Karpas-422 (cell line): Measurements from ENCODE around the gene WDR54. TPM values are rescaled to one million over a fixed set of nuclear protein-coding genes. Genes with fewer than 3 reads are reported as not detected.
"Not testable (repeated sequence)": the region's sequence is repeated elsewhere in the genome, so short reads cannot be mapped to it uniquely, and the experiment has no call there.

Experiments used
- DNase-seq: peaks from one replicate; pipeline ENCODE4 v3.0.0-alpha.2; 2015
- H2AFZ ChIP-seq: fragments of 200-600 bp; sonication (generic); 2 replicates; pipeline ENCODE4 v1.6.1; 2014; ENCODE audit warnings: antibody characterized with exemption, low read length, mixed read lengths
- H3K27ac ChIP-seq: fragments of 200-600 bp; sonication (generic); 2 replicates; pipeline ENCODE4 v1.5.1; 2014; ENCODE audit warnings: mild to moderate bottlenecking, low read length, moderate library complexity
- H3K27me3 ChIP-seq: fragments of 200-600 bp; sonication (generic); 2 replicates; pipeline ENCODE4 v1.6.1; 2014; ENCODE audit warnings: low read length, mixed read lengths
- H3K36me3 ChIP-seq: fragments of 200-600 bp; sonication (generic); 2 replicates; pipeline ENCODE4 v1.6.1; 2014; ENCODE audit warnings: low read length, mixed read lengths; ENCODE audit not compliant: insufficient read depth
- H3K4me1 ChIP-seq: fragments of 200-600 bp; sonication (generic); 2 replicates; pipeline ENCODE4 v1.6.1; 2014; ENCODE audit warnings: mild to moderate bottlenecking, low read length, mixed read lengths
- H3K4me2 ChIP-seq: fragments of 200-600 bp; sonication (generic); 2 replicates; pipeline ENCODE4 v1.6.1; 2014; ENCODE audit warnings: low read length, low read depth, mild to moderate bottlenecking; ENCODE audit not compliant: poor library complexity, severe bottlenecking
- H3K4me3 ChIP-seq: fragments of 200-600 bp; sonication (generic); 2 replicates; pipeline ENCODE4 v1.5.1; 2014; ENCODE audit warnings: mild to moderate bottlenecking, antibody characterized with exemption, low read length, mixed read lengths
- H3K79me2 ChIP-seq: fragments of 200-600 bp; sonication (generic); 2 replicates; pipeline ENCODE4 v1.6.1; 2014; ENCODE audit warnings: mild to moderate bottlenecking, low read length, mixed read lengths
- H3K9ac ChIP-seq: fragments of 200-600 bp; sonication (generic); 2 replicates; pipeline ENCODE4 v1.6.0; 2014; ENCODE audit warnings: low read length
- H3K9me2 ChIP-seq: fragments of 200-600 bp; sonication (generic), shearing (Covaris generic); replicated peaks from 2 replicates; pipeline ENCODE4 v1.6.0; 2014; ENCODE audit warnings: mild to moderate bottlenecking, low read length, moderate library complexity; ENCODE audit not compliant: insufficient read depth
- H3K9me3 ChIP-seq: fragments of 300-700, 200-600 bp; sonication (generic); 2 replicates; pipeline ENCODE4 v1.6.1; 2014; ENCODE audit warnings: low read length, mixed read lengths
- H4K20me1 ChIP-seq: fragments of 200-600 bp; sonication (generic); 2 replicates; pipeline ENCODE4 v1.6.1; 2014; ENCODE audit warnings: mild to moderate bottlenecking, antibody characterized with exemption, low read length, low read depth; ENCODE audit not compliant: insufficient read depth
- total RNA-seq: library from RNA; depleted of rRNA; stranded (reverse); fragments of >200 nt; shearing (Covaris generic); gene quantifications from 2 replicates; pipeline ENCODE4 v1.2.3, GENCODE V29; 2014; ENCODE audit warnings: low replicate concordance

WDR54 gene
- total RNA-seq, 1 experiment from 2014 or later: 130 TPM

GRCh38 chr2:74438248-74438647 is 16.7 kb downstream of the WDR54 start:
- H3K4me2 ChIP-seq: peak overlapping the region; percentile 71
- no peaks in the 10 kb centered on the region for H3K9me2 ChIP-seq
- no peaks in the 10 kb centered on the region for H3K9me3 ChIP-seq
- no peaks in the 10 kb centered on the region for H3K36me3 ChIP-seq
- H3K9ac ChIP-seq: peak overlapping the region; percentile 50
- no peaks in the 10 kb centered on the region for H3K27me3 ChIP-seq
- no peak overlapping the region for H2AFZ ChIP-seq
- peaks cover 46% of the 10 kb centered on the region for H3K4me1 ChIP-seq
- H3K79me2 ChIP-seq: 0 out of 2 replicates have a peak, but pooled peaks cover 2% of the 10 kb centered on the region
- H3K27ac ChIP-seq: peak overlapping the region; percentile 82
- no peak for DNase-seq
- H3K4me3 ChIP-seq: peak overlapping the region; percentile 46; the same call in 1 of the 2 replicates
- no peaks in the 10 kb centered on the region for H4K20me1 ChIP-seq

GRCh38 chr2:74439373-74439772 is 17.8 kb downstream of the WDR54 start:
- H2AFZ ChIP-seq: no peak overlapping the region
- H3K9me2 ChIP-seq: no peaks in the 10 kb centered on the region
- H3K4me2 ChIP-seq: peak overlapping the region; percentile 71
- peak overlapping the region; percentile 83 for H3K9ac ChIP-seq
- no peaks in the 10 kb centered on the region for H3K27me3 ChIP-seq
- H3K4me3 ChIP-seq: peak overlapping the region; percentile 71
- no peaks in the 10 kb centered on the region for H3K9me3 ChIP-seq
- no peaks in the 10 kb centered on the region for H3K36me3 ChIP-seq
- H3K27ac ChIP-seq: peak overlapping the region; percentile 24; the same call in 1 of the 2 replicates
- DNase-seq: no peak
- no peaks in the 10 kb centered on the region for H4K20me1 ChIP-seq
- H3K79me2 ChIP-seq: 0 out of 2 replicates have a peak, but pooled peaks cover 2% of the 10 kb centered on the region
- peaks cover 53% of the 10 kb centered on the region for H3K4me1 ChIP-seq

- H3K27ac ChIP-seq: peak overlapping the region; percentile 24; the same call in 1 of the 2 replicates
- no peaks in the 10 kb centered on the region for H4K20me1 ChIP-seq
- H3K36me3 ChIP-seq: no peaks in the 10 kb centered on the region
- H3K27me3 ChIP-seq: no peaks in the 10 kb centered on the region; the same call in 1 of the 2 replicates
- H3K9me2 ChIP-seq: no peaks in the 10 kb centered on the region
- H2AFZ ChIP-seq: peak overlapping the region; percentile 89; the same call in 1 of the 2 replicates
- H3K4me2 ChIP-seq: peak overlapping the region; percentile 71
- H3K9ac ChIP-seq: peak overlapping the region; percentile 83
- no peak for DNase-seq
- peaks cover 56% of the 10 kb centered on the region for H3K4me1 ChIP-seq
- H3K4me3 ChIP-seq: peak overlapping the region; percentile 71
- H3K79me2 ChIP-seq: 0 out of 2 replicates have a peak, but pooled peaks cover 2% of the 10 kb centered on the region
- H3K9me3 ChIP-seq: no peaks in the 10 kb centered on the region
These were observed 18.4 kb downstream of the WDR54 start for GRCh38 chr2:74439803-74440377.

GRCh38 chr2:74440378-74441169 is 19.0 kb downstream of the WDR54 start:
- peak overlapping the region; percentile 83 for H3K9ac ChIP-seq
- peak; percentile 93 for DNase-seq
- H3K27me3 ChIP-seq: no peaks in the 10 kb centered on the region; the same call in 1 of the 2 replicates
- peak overlapping the region; percentile 89 for H2AFZ ChIP-seq
- peak overlapping the region; percentile 24; the same call in 1 of the 2 replicates for H3K27ac ChIP-seq
- H3K4me1 ChIP-seq: peaks cover 56% of the 10 kb centered on the region
- no peaks in the 10 kb centered on the region for H3K9me2 ChIP-seq
- H3K36me3 ChIP-seq: no peaks in the 10 kb centered on the region
- peak overlapping the region; percentile 71 for H3K4me2 ChIP-seq
- no peaks in the 10 kb centered on the region for H4K20me1 ChIP-seq
- no peaks in the 10 kb centered on the region for H3K9me3 ChIP-seq
- 0 out of 2 replicates have a peak, but pooled peaks cover 2% of the 10 kb centered on the region for H3K79me2 ChIP-seq
- peak overlapping the region; percentile 71 for H3K4me3 ChIP-seq

GRCh38 chr2:74441170-74441689 is 19.7 kb downstream of the WDR54 start:
- Histone ChIP-seq H3K27ac (no peak overlapping the region), H3K9ac (no peak overlapping the region), H3K9me3 (no peaks in the 10 kb centered on the region), H3K36me3 (no peaks in the 10 kb centered on the region), H3K9me2 (no peaks in the 10 kb centered on the region), H4K20me1 (no peaks in the 10 kb centered on the region), H3K4me3 (no peak overlapping the region), H3K4me2 (no peak overlapping the region), H3K4me1 (peaks cover 56% of the 10 kb centered on the region), H3K27me3 (no peaks in the 10 kb centered on the region; the same call in 1 of the 2 replicates), H3K79me2 (0 out of 2 replicates have a peak, but pooled peaks cover 2% of the 10 kb centered on the region), H2AFZ (no peak overlapping the region)
- DNase-seq: no peak

GRCh38 chr2:74441690-74442482 is 20.4 kb downstream of the WDR54 start, which contains the start of gene RTKN:
TSS of gene RTKN (minus strand) at chr2:74441937. CDS start at chr2:74441816, 121 bp downstream.
- Histone ChIP-seq H3K27ac (no peak within 1 kb of the TSS), H3K4me3 (peak within 1 kb of the TSS; percentile 71; the same call in 1 of the 2 replicates), H4K20me1 (no peaks in the 10 kb centered on the region), H3K4me2 (peak within 1 kb of the TSS; percentile 71), H3K79me2 (0 out of 2 replicates have a peak, but pooled peaks cover 2% of the 10 kb centered on the region), H3K9me2 (no peaks in the 10 kb centered on the region), H3K9me3 (no peaks in the 10 kb centered on the region), H3K36me3 (no peaks in the 10 kb centered on the region), H3K27me3 (no peaks in the 10 kb centered on the region; the same call in 1 of the 2 replicates), H3K4me1 (peaks cover 51% of the 10 kb centered on the region), H3K9ac (peak within 1 kb of the TSS; percentile 83), H2AFZ (peak within 1 kb of the TSS; percentile 89)
- no peak for DNase-seq

- not testable (repeated sequence) for H3K36me3 ChIP-seq, H4K20me1 ChIP-seq, H3K9me2 ChIP-seq, H3K27me3 ChIP-seq, H2AFZ ChIP-seq, DNase-seq, H3K79me2 ChIP-seq, H3K4me2 ChIP-seq, H3K4me3 ChIP-seq, H3K9ac ChIP-seq, H3K9me3 ChIP-seq, H3K27ac ChIP-seq
- H3K4me1 ChIP-seq: peaks cover 43% of the 10 kb centered on the region
These were observed 21.2 kb downstream of the WDR54 start for GRCh38 chr2:74442483-74443297.
